H1 (cell line): Measurements from ENCODE around the gene ZC3H18. TPM values are rescaled to one million over a fixed set of nuclear protein-coding genes. Genes with fewer than 3 reads are reported as not detected.

Experiments
- CHD2 ChIP-seq: IDR thresholded peaks from 2 replicates; pipeline ENCODE4 v1.6.1; 2012; ENCODE audit warnings: low read length, improper control_type of control experiment
- NANOG ChIP-seq: IDR thresholded peaks from 2 replicates; pipeline ENCODE4 v1.6.1; 2011; ENCODE audit warnings: low read length, low read depth, mild to moderate bottlenecking, inconsistent platforms; ENCODE audit not compliant: insufficient read depth, poor library complexity, severe bottlenecking
- polyA plus RNA-seq, 7 experiments: library from polyadenylated mRNA; depleted of rRNA in 3 of 7; stranded (reverse) in 5 of 7; unstranded in 2 of 7; fragments of >200 nt in 5 of 7; fragments of 200-250 nt in 2 of 7; gene quantifications; 1 replicate in 5 of 7; 2 replicates in 1 of 7; 4 replicates in 1 of 7; pipeline versions ENCODE4 v1.2.1 to v1.2.3, GENCODE V29; 2011 to 2013; ENCODE audit warnings: missing spikeins in 2 of 7, mixed read lengths in 2 of 7
- total RNA-seq: library from RNA; stranded (reverse); fragmentation: NEBNext Ultra II Directional; extraction: Animal tissue kit (Norgen Biotek cat#: 25700); gene quantifications from 2 replicates; pipeline ENCODE4 v1.2.1, GENCODE V29; 2021

The ZC3H18 gene
- total and polyA plus RNA-seq, 2 of the 8 experiments (the other 6 are each of a cell fraction or from before 2014, with no cell fraction given): 12.1 to 73.2 TPM

- TF ChIP-seq NANOG (no peak), CHD2 (no peak)
Observed at GRCh38 chr16:88595101-88595500, 24.9 kb downstream of the ZC3H18 start (continued).
